GM21390 (cell line): Measurements from ENCODE around the gene ANXA3.

Source experiments
- ATAC-seq: cut with Tn5 transposase; IDR thresholded peaks from one replicate; pipeline ENCODE4 v1.9.1; 2021; ENCODE audit not compliant: unreplicated experiment

ANXA3 gene

GRCh38 chr4:78610546-78611214 lies 59.1 kb downstream of the ANXA3 start:
- ATAC-seq, result no peak

DNA sequence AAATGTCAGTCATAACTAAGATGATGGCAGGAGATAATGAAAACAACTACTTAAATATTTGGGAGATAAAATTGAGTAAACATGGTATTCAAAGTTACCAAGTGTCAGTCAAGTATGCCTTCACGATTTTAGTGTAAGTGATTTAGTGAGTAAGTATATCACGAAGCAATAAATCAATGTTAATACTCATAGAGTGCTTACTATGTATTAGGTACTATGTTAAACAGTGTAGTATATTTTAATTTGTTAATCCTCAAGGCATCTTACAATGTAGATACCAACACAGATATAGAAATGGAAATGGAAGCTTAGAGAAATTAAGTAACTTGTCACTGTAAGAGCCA lies 59.6 kb downstream of the ANXA3 start:
- ATAC-seq, result no peak

GRCh38 chr4:78612398-78613178 lies 61.0 kb downstream of the ANXA3 start:
- ATAC-seq, result no peak

- ATAC-seq, result peak; percentile 77
Observed at GRCh38 chr4:78613522-78614321, 62.2 kb downstream of the ANXA3 start.

DNA sequence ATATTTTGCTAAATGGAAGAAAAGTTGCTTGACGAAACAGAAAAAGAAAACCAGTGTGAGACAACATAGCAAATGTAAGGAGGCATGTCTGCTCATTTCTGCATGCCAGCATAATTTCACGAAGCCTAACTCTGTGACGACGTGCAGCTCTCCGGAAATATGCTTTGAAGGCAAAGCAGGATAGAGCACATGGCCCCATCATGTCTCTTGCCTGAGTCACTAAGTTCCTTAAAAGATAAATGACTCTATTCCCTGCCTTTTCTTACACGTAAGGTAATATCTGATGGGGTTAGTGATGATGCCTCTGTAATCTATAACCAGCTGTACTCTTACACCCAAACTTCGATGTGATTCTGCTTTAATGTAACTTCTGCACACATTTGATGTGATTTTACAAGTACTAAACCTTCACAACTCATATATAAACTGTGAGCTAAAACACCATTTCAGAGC lies 64.5 kb downstream of the ANXA3 start:
- no peak for ATAC-seq

GRCh38 chr4:78618436-78618835 lies 66.9 kb downstream of the ANXA3 start:
- no peak for ATAC-seq

GRCh38 chr4:78621395-78621794 lies 69.8 kb downstream of the ANXA3 start:
- no peak for ATAC-seq

DNA sequence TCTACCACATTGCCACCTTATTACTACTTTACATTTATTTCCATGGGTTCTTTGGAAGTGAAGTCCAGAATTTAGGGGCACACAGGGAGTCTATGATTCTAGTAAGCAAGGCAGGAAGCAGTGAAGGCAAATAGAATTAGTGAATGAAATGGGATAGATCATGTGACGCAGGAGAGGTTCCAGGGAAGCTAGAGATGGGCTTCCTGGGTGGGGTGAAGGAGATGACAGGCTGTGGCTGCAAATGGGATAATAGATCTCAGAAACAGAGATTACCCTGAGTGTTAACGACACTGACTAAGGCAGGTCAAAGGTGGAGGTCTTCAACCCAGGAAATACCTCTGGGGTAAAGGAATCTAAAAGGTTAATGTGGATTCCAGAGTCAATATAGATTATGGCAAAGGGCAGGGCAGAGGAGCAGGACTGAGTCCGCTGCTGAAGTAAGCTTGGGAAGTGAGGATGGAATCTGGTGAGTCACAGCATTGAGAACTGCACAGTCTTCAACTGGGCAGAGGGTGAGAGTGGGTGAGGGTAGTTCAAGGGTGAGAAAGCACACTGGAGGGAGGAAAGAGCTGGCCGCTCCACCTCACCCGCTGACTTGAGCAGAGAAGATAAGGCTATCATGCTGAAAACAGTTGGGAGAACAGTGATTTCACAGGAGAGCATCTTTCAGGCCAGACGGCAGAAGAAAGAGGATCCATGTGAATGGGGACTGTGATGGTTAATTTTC lies 70.8 kb downstream of the ANXA3 start:
- ATAC-seq, result no peak

GRCh38 chr4:78624048-78624447 lies 72.5 kb downstream of the ANXA3 start:
- ATAC-seq, result no peak

GRCh38 chr4:78625073-78625472 lies 73.5 kb downstream of the ANXA3 start:
- ATAC-seq, result no peak

GRCh38 chr4:78627046-78627965 lies 75.7 kb downstream of the ANXA3 start:
- ATAC-seq, result no peak

GRCh38 chr4:78627966-78628678 lies 76.6 kb downstream of the ANXA3 start:
- no peak for ATAC-seq

- ATAC-seq, result no peak
Observed at GRCh38 chr4:78629991-78630541, 78.5 kb downstream of the ANXA3 start.

- no peak for ATAC-seq
Observed at GRCh38 chr4:78630615-78631014, 79.0 kb downstream of the ANXA3 start.

DNA sequence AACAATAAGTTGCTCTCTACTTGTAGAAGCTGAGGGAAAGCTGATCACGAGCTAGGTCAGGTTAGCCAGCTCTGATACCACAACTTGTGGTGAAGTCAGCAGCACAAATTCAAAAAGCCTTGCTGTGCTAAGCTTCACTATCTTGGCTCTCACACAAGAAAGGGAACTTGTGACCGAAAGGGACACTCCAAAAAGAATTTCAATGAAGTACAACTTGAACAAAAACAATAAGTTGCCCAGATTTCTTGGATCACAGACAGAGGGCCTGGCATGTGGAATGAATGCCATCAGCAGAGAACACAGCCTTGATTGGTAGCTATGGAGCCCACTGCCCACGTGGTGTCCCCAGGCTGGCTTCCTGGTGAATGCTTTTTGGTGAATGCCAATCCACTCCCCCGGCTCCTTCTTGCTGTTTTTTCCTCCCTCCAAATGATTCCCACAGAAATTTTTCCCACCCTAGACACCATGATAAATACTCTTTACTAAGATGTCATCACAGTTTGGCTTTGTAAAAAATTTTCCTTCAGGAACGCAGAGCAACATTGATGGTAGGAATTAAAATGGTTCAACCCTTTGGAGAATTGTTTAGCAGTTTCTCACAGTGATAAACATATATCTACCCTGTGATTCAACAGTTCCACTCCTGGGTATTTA lies 82.6 kb downstream of the ANXA3 start:
- no peak for ATAC-seq

- ATAC-seq, result peak; percentile 79
Observed at GRCh38 chr4:78638337-78639172, 87.0 kb downstream of the ANXA3 start.

DNA sequence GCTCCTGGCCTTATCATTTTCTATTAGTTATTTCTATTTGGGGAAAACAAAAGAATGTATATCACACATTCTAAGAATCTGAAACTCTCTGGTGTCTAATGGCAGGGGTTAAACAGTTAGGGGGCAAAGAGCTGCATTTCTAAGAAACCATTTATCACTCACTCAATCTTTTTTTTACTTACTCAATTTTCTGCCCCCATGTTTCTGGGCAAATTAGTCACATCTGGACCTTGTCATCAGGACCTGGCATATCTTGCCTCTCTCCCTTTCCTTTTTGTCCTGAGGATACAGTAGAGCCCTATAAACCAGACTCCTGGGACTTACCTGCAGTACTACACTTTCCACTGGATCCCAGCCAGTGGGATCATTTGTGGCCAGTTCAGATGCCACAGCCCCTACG lies 89.1 kb downstream of the ANXA3 start:
- ATAC-seq, result no peak

GRCh38 chr4:78642934-78643333 lies 91.4 kb downstream of the ANXA3 start:
- no peak for ATAC-seq
